ENCODE results near the gene EDN1.
"Not testable (repeated sequence)": the region's sequence is repeated elsewhere in the genome, so short reads cannot be mapped to it uniquely, and the experiment has no call there.

Gene EDN1

GRCh38 chr6:12313306-12313991 is 23.3 kb downstream of the EDN1 start:
- no peak for DNase-seq (ENCODE audit: low read depth)
- no peak overlapping the region for H3K4me3 ChIP-seq (ENCODE audit: low read depth, low read length)
- no peak for TF ChIP-seq CTCF (IDR thresholded peaks at IDR 0.05; ENCODE audit: insufficient read depth, low read depth, low read length, missing control alignments)

- no peak for TF ChIP-seq CTCF (IDR thresholded peaks at IDR 0.05; ENCODE audit: insufficient read depth, low read depth, low read length, missing control alignments)
- no peak overlapping the region for H3K4me3 ChIP-seq (ENCODE audit: low read depth, low read length)
- DNase-seq (ENCODE audit: low read depth): no peak
Observed at GRCh38 chr6:12313992-12314589, 23.9 kb downstream of the EDN1 start.

- H3K4me3 ChIP-seq (ENCODE audit: low read depth, low read length): no peak overlapping the region
- DNase-seq (ENCODE audit: low read depth): no peak
Observed at GRCh38 chr6:12314751-12315150, 24.6 kb downstream of the EDN1 start.

GRCh38 chr6:12315292-12316081 is 25.3 kb downstream of the EDN1 start:
- no peak overlapping the region for H3K4me3 ChIP-seq (ENCODE audit: low read depth, low read length)
- no peak for DNase-seq (ENCODE audit: low read depth)
- no peak for TF ChIP-seq CTCF (IDR thresholded peaks at IDR 0.05; ENCODE audit: insufficient read depth, low read depth, low read length, missing control alignments)

More at GRCh38 chr6:12314751-12315150, 24.6 kb downstream of the EDN1 start:
- TF ChIP-seq CTCF (IDR thresholded peaks at IDR 0.05; ENCODE audit: insufficient read depth, low read depth, low read length, missing control alignments): no peak

GRCh38 chr6:12318749-12319148 is 28.6 kb downstream of the EDN1 start:
- TF ChIP-seq CTCF (IDR thresholded peaks at IDR 0.05; ENCODE audit: insufficient read depth, low read depth, low read length, missing control alignments): no peak
- no peak overlapping the region for H3K4me3 ChIP-seq (ENCODE audit: low read depth, low read length)
- DNase-seq (ENCODE audit: low read depth): no peak

GRCh38 chr6:12320074-12320473 is 29.9 kb downstream of the EDN1 start:
- H3K4me3 ChIP-seq (ENCODE audit: low read depth, low read length): not testable (repeated sequence)
- DNase-seq (ENCODE audit: low read depth): peak; percentile 51

- H3K4me3 ChIP-seq (ENCODE audit: low read depth, low read length): no peak overlapping the region
- DNase-seq (ENCODE audit: low read depth): no peak
- no peak for TF ChIP-seq CTCF (IDR thresholded peaks at IDR 0.05; ENCODE audit: insufficient read depth, low read depth, low read length, missing control alignments)
Observed at GRCh38 chr6:12324099-12324498, 33.9 kb downstream of the EDN1 start.
